Pancreas (tissue), 10 donors: ENCODE measurements around the gene ATP6V1G1. TPM values are rescaled to one million over a fixed set of nuclear protein-coding genes. Genes with fewer than 3 reads are reported as not detected.

Experiments
- ATAC-seq, 4 donors: fragments of 200-7000 bp; cut with Tn5 transposase; one replicate each; pipeline versions ENCODE4 v1.8.0 to v1.9.1; 2020; ENCODE audit warnings: mild to moderate bottlenecking in 4 of 4, moderate library complexity in 4 of 4
- DNase-seq, 6 donors: peaks; one replicate each; pipeline ENCODE4 v3.0.0-alpha.2; 2020
- FAIRE-seq: peaks from 2 replicates; lab custom pipeline; 2012; peaks lifted over from hg19 to GRCh38; lab: Jason Lieb, UNC
- H3K27ac ChIP-seq, 4 donors: fragments of 200-600 bp; sonication (generic); 1 replicate in 3 of 4; 2 replicates in 1 of 4; pipeline versions ENCODE4 v1.5.0 to v1.8.0; 2020
- H3K27me3 ChIP-seq, 4 donors: fragments of 200-600 bp; one replicate each; pipeline ENCODE4 v1.8.0; 2021
- H3K36me3 ChIP-seq, 3 donors: fragments of 200-600 bp; sonication (generic) in 1 of 3; one replicate each; pipeline versions ENCODE4 v1.5.0 to v1.8.0; 2020 to 2021
- H3K4me1 ChIP-seq, 3 donors: fragments of 200-600 bp; one replicate each; pipeline ENCODE4 v1.8.0; 2021
- H3K4me3 ChIP-seq, 4 donors: fragments of 200-600 bp; sonication (generic) in 2 of 4; one replicate each; pipeline versions ENCODE4 v1.5.0 to v1.8.0; 2020 to 2021
- H3K9me3 ChIP-seq, 4 donors: fragments of 200-600 bp; one replicate each; pipeline ENCODE4 v1.8.0; 2021
- CTCF ChIP-seq, 4 donors: fragments of 200-600 bp; sonication (generic) in 3 of 4; IDR thresholded peaks; one replicate each; pipeline versions ENCODE4 v1.5.0 to v1.8.0; 2021; ENCODE audit warnings: antibody characterized with exemption in 4 of 4
- WGBS, 2 donors: extraction: QIAGEN DNeasy Blood & Tissue Kit; methylation state at CpG; one replicate each; pipeline ENCODE4 v1.1.7; 2013; 5-methylcytosine and 5-hydroxymethylcytosine counted together
- intact Hi-C, 3 donors: fragments of 100-400 bp; cut with DNase I; formaldehyde crosslinking; loops; one replicate each; pipeline versions ENCODE4 v1.11.1 to v1.14.2; 2022
- polyA plus RNA-seq, 2 donors: library from polyadenylated mRNA; stranded (reverse); fragments of 200-250 nt; gene quantifications; one replicate each; pipeline ENCODE4 v1.2.3, GENCODE V29; 2013
- total RNA-seq, 6 donors: library from RNA; stranded (reverse); fragmentation: NEBNext Ultra II Directional in 4 of 6; extraction: Animal tissue kit (Norgen Biotek cat#: 25700) in 4 of 6; gene quantifications; one replicate each; pipeline versions ENCODE4 v1.2.1 to v1.2.4, GENCODE V29; 2021 to 2023
- donor health status: healthy with polysubstance abuse.
- donor health status: DM: no; HTN: no; CAD: no; lungs with moderate emphysema.
- donor health status: DM: no; HTN: no; CAD: no.
- donor health status: control.
- donor health status: control.
- donor health status: Bipolar disorder and iron deficiency.
- donor health status: DM: yes; HTN: yes; CAD: no.
- donor health status: DM: no; HTN: no; CAD: no.
- donor health status: DM: no; HTN: no; CAD: no.
- donor health status: DM: yes; HTN: yes; CAD: no.

ATP6V1G1 gene
- total RNA-seq = 10 to 100 TPM; 19.7 to 38.3 (median 35.5) TPM
- polyA plus RNA-seq = 100 to 1,000 TPM in 1 of 2 donors, 10 to 100 TPM in 1; 57.2 to 124 TPM

GRCh38 chr9:114587345-114588202, at the start of gene ATP6V1G1:
Gene ATP6V1G1, plus strand, starts transcription at chr9:114587769. Its CDS starts 70 bp downstream, at chr9:114587839.
- TF ChIP-seq CTCF (IDR thresholded peaks at IDR 0.05) = no peak
- intact Hi-C loops = no loop called here
- Histone ChIP-seq H3K27me3 (no peaks in the 10 kb centered on the region), H3K36me3 (peaks cover 0 to under 1% (median 0%) of the 10 kb centered on the region in 3 donors), H3K9me3 (no peaks in the 10 kb centered on the region), H3K27ac (peak within 1 kb of the TSS; percentile 78 to 85 (median 84)), H3K4me1 (peaks cover 11 to 35% (median 14%) of the 10 kb centered on the region in 3 donors), H3K4me3 (peak within 1 kb of the TSS; percentile 72 to 93 (median 80))
- peak; percentile 98 to 100 (median 100) for DNase-seq
- peak; percentile 49 for FAIRE-seq
- WGBS, 2 donors = 0 to 1% methylated on average over 52 of the region's 52 CpGs
- peak; percentile 97 to 99 (median 98) for ATAC-seq

GRCh38 chr9:114538241-114538640, 49.3 kb upstream of the ATP6V1G1 start:
- H3K27ac ChIP-seq = no peak overlapping the region
- DNase-seq = no peak
- H3K36me3 ChIP-seq = no peaks in the 10 kb centered on the region
- H3K9me3 ChIP-seq = no peaks in the 10 kb centered on the region
- ATAC-seq = peak in 1 of 4 donors; percentile 43
- no peak for TF ChIP-seq CTCF (IDR thresholded peaks at IDR 0.05)
- no peak overlapping the region for H3K4me3 ChIP-seq
- H3K27me3 ChIP-seq = no peaks in the 10 kb centered on the region
- intact Hi-C loops = no loop called here
- no peaks in the 10 kb centered on the region for H3K4me1 ChIP-seq
- 35 to 43% methylated on average over 5 of the region's 5 CpGs for WGBS, 2 donors
- no peak for FAIRE-seq

GRCh38 chr9:114539701-114540380, 47.7 kb upstream of the ATP6V1G1 start:
- no peak for FAIRE-seq
- H3K9me3 ChIP-seq = no peaks in the 10 kb centered on the region
- no peak for DNase-seq
- ATAC-seq = no peak
- no peaks in the 10 kb centered on the region for H3K36me3 ChIP-seq
- H3K4me3 ChIP-seq = no peak overlapping the region
- intact Hi-C loops = no loop called here
- no peaks in the 10 kb centered on the region for H3K27me3 ChIP-seq
- 71 to 72% methylated on average over 9 of the region's 9 CpGs for WGBS, 2 donors
- H3K4me1 ChIP-seq = no peaks in the 10 kb centered on the region
- no peak overlapping the region for H3K27ac ChIP-seq
- TF ChIP-seq CTCF (IDR thresholded peaks at IDR 0.05) = no peak

GRCh38 chr9:114545055-114545454, 42.5 kb upstream of the ATP6V1G1 start:
- intact Hi-C loops = no loop called here
- no peak for DNase-seq
- WGBS, 2 donors = 30 to 32% methylated on average over 5 of the region's 5 CpGs
- Histone ChIP-seq H3K4me1 (no peaks in the 10 kb centered on the region), H3K9me3 (no peaks in the 10 kb centered on the region), H3K27ac (no peak overlapping the region), H3K4me3 (no peak overlapping the region), H3K36me3 (no peaks in the 10 kb centered on the region), H3K27me3 (no peaks in the 10 kb centered on the region)
- no peak for ATAC-seq
- no peak for TF ChIP-seq CTCF (IDR thresholded peaks at IDR 0.05)
- FAIRE-seq = no peak
